CD4-positive, alpha-beta T cell treated with Interleukin-15 for 1 hour (primary cell): ENCODE measurements around the gene STYX.
"Not testable (repeated sequence)": the region's sequence is repeated elsewhere in the genome, so short reads cannot be mapped to it uniquely, and the experiment has no call there.

Source experiments
- DNase-seq: peaks from one replicate; pipeline ENCODE4 v3.0.0-alpha.2; 2020

The STYX gene

DNA sequence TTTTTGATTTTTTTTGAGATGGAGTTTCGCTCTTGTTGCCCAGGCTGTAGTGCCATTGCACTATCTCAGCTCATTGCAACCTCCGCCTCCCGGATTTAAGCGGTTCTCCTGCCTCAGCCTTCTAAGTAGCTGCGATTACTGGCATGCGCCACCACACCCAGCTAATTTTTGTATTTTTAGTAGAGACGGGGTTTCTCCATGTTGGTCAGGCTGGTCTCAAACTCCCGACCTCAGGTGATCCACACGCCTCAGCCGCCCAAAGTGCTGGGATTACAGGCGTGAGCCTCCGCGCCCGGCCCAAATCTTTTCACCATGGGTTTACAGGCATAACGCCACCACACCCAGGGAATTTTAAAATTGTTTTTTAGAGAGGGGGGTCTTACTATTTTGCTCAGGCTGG is 931 bp upstream of the STYX start:
- not testable (repeated sequence) for DNase-seq

DNA sequence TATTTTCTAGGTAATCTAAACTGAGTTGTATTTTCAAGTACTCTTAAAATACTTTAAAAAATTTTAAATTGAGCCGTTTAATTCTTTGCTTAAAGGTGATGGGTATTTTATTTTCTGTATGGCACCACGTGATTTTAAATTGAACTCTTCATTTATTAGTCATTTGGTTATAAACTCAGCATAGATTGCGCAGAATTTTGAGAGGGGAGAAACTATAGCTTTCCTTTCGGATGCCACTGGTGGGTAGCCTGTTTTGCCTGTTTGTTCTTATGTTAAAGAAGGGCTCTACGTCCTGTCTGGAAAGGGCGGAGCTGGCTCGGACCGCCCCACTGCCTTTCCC is 411 bp upstream of the STYX start:
- DNase-seq = no peak

DNA sequence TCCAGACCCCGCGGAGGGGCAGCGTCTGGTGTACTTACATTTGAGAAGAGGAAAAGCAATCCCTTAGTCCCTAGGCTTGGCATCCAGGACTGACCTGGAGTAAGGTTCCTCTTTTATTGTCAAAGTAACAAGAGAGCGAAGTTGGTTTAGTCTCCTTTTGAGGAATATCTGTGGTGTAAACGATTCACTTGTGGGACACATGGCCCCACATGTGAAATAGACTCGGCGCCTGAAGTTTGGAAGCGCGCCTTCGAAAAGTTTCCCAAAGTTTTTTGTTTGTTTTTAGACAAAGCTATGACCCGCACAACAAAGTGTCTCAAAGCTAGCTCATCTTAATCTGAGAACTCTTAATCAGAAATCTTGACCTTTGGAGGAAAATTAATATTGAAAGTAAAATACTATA is 744 bp downstream of the STYX start:
- no peak for DNase-seq

DNA sequence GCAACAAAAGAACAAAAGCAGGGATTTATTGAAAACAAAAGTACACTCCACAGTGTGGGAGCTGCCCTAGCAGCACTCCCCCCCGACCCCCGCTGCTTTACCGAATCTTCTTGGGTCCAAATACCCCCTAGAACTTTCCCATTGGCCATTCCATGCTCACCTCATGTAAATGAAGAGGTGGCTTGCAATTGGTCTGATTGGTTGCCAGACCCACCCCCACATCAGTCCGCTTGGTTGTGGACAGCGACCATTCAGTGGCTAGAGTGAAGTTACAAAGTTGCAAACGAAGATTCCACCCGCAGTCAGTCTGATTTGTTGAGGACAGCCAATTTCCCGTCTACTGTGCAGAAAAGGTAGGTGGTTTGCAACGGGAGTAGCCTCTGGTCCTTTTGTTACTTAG is 3.9 kb downstream of the STYX start:
- DNase-seq = no peak

DNA sequence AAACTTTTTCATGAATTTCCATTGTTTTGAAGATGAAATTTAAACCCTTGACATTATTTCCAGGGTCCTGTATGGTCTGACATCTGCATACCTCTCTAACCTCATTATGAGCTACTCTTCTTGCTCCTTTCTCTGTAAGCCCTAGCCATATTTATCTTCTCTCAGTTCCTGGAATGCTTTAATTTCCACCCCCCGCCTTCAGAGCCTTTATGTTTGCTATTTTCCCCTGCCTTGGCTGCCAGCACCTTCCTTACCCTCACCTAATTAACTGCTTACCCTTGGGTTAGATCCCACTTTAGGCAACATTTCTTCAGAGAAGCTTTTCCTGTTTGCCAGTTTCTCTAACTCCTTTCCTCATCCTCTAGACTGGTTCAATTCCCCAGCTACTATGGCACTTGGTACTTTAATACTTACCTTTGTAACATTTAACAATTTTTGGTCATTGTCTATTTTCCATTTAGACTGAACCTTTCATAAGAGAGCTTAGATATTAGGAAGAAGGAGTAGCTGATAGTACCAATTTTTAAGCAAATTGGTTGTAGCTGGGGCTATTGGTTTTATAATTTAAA is 6.0 kb downstream of the STYX start:
- DNase-seq = no peak

DNA sequence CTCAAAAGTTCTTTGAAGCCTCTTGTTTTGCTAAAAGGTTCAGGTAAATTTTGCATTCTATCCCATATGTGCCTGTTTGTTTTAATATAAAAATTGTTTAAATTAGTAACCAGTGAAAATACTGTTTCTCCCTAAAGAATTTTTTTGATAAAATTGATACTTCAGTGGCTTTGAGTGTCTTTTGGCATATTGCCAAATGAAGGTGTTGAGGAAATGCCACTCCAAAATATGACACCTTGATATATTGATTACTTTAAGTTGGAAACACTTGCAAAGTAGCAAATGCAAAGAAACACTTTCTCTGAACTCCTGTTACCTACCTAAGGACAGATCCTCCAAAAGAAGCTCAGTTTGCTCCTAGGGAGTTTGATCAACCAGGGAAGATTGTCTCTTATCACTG is 8.4 kb downstream of the STYX start:
- no peak for DNase-seq

DNA sequence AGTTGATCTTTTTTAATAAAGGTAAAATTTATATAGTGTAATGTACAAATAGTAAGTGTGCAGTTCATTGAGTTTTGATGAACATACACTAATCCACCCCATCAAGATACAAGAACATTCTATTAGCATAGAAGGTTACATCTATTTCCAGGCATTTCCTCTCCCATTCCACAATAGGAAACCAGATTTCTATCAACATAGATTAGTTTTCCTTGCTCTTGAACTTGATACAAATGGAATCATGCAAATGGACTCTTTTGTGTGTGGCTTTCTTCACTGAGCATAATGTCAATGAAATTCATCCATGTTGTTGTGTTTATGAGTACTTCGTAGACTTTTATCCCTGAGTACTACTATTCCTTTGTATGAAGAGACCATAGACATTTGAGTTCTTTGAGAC is 10.8 kb downstream of the STYX start:
- no peak for DNase-seq

DNA sequence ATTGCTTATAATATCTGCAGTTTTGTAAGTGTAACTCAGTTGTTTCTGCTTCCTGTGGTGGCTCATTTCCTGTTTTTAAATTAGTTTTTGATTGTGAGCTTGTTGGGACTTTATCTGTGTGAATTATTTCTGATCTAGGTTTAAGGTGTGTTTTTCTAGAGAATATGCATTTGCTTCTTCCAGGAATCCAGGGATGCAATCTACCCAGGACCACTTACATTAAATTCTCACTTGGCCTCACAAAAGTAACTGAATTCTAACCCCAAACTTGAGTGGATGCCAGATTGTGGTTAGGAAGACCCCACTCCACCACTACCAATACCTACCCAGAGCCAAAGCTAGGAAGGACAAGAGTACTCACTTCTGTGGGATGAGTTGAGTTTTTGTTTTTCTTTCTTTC is 11.9 kb downstream of the STYX start:
- DNase-seq = no peak

DNA sequence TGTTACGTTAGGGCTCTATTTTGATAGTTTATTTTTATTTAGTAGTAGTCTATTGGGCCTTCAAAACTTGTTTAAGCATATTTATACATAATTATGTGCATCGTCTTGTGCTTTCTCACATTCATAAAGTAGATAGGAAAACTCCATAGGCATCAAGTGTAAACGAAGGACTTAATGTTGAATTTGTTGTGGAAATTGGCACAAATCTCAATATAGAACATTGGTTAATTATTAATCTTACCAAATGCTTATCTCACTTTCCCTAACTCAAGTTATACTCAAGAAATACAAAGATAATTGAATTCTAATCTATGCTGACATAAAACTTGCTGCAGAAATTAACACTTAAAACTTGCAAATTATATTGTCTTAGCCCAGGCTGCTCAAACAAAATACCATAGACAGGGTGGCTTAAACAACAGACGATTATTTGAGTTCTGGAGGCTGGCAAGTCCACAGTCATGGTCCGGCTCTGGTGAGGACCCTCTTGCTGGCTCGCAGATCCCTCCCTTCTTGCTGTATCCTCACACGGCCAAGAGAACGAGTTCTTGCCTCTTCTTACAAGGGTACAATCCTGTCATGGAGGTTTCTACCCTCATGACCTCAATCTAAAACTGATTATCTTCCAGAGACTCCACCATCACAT is 18.8 kb downstream of the STYX start:
- DNase-seq = no peak

DNA sequence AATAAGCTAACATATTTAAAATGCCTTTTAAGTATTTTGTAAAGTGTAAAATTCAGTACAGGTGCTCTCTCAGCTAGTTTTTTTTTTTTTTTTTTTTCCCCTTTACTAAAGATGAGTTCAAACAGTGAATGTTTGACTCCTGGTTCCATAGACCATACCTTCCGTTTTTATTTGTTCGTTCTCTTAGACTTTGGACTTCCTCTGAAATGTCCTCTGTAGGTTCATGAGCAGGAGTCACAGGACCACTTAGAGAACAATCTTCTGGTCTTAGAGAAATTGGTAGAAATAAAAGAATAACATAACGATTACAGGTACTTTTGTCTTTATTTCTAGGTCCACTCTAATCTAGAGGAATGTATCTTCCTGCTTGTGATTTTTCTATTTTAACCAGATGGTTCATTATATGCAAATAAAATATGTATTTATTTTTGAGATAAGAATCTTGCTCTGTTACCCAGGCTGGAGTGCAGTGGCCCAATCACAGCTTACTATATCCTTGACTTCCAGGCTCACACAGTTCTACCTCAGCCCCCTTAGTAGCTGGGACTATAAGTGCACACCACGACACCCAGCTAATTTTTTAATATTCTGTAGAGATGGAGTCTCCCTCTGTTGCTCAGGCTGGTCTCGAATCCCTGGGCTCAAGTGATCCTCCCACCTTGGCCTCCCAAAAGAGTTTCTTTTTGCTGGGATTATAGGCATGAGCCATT is 25.8 kb downstream of the STYX start:
- no peak for DNase-seq

DNA sequence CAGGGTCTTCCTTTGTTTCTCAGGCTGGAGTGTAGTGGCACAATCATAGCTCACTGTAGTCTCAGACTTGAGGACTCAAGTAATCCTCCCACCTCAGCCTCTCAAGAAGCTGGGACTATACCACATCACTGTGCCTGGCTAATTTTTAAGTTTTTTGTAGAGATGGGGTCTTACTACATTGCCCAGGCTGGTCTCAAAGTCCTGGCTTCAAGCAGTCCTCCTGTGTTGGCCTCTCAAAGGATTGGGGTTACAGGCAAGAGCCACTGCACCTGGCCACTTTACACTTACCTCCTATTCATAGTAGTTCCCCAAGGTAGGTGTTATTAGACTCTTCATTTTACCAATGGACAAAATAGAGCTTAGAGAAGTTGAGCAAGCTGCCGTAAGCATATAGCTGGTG is 29.2 kb downstream of the STYX start:
- DNase-seq = no peak

DNA sequence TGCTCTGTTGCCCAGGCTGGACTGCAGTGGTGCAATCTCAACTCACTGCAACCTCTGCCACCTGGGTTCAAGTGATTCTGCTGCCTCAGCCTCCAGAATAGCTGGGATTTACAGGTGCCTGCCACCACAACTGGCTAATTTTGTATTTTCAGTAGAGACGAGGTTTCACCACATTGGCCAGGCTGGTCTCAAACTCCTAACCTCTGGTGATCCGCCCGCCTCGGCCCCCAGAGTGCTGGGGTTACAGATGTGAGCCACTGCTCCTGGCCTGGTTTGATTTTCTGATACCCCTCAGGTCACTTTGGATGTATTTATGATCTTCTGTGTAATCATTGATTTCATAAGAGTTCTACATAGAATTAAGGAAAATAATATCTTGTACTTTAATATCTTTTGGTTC is 33.0 kb downstream of the STYX start:
- DNase-seq = not testable (repeated sequence)

DNA sequence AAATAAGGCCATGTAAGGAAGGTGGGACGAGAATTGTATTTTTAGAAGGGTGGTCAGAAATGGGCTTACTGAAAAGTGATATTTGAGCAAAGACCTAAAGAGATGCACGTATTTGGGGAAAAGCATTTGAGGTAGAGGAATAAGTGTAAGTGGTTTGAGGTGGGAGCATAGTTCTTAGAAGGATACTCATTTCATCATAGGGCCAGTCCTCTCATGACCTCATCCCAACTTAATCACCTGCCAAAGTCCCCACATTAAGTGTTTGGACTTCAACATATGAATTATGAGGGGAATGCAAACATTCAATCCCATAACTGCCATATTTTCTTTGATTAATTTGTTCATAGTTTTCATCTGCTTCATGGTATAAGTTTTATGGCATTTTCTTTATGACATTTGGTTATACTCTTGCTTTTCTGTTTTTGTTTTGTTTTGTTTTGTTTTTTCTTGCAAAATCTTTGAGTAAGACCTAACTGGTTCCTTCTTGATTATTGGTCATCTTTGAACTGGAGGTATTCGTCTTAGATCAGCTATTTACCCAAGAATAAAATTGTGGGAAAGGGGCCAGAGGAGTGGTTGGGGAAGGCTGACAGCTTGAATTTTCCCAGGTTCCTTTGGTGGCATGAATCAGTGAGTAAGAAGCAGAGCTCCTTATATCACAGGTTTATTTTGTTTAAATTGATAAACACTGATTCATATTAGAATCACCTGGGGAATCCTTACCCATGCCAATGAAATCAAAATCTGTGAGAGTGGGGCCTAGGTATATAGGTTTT is 37.3 kb downstream of the STYX start:
- DNase-seq = no peak

DNA sequence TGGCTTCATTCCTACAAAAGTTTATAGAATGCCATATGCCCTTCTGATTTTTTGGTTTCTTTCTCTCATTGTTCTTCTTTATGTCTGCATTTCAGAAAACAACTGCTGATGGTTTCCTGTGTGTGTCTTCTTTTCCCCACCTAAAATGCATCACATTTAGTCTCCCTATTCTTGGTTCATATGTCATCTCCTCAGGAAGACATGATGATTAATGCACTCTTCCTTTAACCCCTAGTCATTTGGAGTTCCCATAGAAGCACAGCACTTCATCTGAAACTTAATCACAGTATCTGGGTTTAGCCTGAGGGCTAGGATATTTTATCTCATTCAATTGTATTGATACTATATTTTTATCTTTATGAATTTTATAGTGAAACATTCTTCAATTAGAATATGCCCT is 39.9 kb downstream of the STYX start:
- no peak for DNase-seq

DNA sequence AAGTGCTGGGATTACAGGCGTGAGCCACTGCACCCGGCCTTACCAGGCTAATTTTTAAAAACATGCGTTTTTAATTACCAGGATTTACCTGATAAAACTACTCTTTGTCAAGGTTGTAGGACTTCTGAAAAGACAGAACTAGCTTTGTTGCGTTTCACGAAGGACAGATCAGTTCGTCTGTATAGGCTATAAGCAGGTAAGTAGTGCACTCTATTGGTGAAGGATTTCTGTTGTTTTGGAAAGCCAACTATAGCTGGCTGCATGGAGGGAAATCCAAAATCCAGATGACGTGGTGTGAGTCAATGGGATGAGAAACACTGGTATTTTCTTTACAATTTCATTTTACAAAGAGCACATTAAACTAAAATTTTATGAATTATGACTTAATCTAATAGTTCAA is 46.9 kb downstream of the STYX start:
- no peak for DNase-seq

DNA sequence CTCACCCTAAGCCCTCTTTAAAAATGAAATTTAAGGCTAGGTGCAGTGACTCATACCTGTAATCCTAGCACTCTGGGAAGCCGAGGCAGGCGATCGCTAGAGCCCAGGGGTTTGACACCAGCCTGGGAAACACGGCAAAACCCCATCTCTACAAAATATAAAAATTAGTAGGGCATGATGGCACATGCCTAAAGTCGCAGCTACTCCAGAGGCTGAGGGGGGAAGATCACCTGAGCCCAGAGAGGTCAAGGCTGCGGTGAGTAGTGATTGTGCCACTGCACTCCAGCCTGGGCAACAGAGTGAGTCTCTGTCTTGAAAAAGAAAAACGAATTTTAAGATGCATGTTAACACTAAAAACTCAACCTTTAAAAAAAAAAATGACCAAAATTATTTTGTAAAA is 48.7 kb downstream of the STYX start:
- DNase-seq = no peak

DNA sequence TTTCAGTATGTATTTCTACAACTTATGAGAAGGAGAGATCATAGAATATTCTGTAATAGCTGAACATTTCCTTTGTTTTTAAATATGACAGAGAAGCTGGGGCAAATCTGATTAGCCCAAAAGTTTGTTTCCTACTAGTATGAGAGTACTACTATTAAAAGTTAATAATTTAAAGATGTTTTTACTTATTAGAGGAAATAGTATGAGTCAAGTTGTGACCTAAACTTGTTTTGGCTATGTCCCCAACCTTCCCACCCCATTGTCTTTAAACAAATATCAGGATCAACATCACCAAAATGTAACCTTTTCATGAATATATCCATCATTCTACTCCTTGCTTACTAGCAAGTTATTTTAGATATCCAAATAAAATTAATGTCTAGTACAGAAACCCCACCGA is 50.9 kb downstream of the STYX start:
- no peak for DNase-seq

DNA sequence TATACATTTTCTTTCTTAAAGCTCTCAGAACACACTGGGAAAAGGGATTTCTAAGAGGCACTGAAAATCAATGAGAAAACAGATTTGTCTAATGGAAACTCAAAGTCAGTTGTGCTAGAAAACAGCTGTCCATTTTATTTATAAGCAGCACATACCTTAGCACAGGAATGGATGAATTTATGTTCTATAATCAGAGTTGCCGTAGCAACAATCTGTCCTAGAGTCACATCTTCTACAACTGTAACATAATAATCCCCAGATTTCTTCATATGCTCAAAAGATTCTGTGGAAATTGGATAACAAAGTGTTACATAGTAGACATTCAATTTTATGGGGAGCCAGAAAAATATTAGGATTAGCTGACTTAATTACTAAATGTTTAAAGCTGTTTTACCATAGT is 51.7 kb downstream of the STYX start:
- DNase-seq = no peak

DNA sequence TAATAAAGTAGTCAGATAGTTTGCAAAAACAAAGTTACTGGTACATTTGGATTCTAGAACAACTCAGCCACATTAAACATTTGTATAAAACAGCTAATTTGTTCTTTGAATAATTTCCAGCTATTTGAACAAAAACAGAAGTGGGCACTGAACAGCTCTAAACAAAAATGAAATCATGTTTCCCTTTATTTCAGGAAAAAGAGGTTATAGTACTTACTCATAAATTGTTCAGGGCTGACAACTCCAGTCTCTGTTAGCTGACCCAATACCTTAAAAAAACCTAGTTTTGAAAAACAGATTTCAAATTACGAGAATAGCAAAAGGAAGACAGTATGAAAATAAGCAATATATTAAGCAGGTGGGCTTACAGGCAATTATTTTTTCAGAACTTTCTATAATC is 53.2 kb downstream of the STYX start:
- DNase-seq = no peak

DNA sequence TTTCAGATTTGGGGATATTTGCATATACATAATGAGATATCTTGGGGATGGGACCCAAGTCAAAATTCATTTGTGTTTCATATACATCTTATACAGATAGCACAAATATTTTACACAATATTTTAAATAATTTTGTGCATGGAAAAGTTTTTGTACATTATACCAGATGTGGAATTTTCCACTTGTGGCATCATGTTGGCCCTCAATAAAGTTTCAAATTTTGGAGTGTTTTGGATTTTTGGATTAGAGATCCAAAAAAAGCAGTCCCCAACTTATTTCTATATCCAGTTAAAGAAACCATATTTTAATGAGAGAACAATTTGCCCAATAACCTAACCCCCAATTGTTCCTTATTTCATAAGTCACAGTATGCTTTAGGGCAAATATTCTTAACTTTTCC is 56.9 kb downstream of the STYX start:
- DNase-seq = no peak

DNA sequence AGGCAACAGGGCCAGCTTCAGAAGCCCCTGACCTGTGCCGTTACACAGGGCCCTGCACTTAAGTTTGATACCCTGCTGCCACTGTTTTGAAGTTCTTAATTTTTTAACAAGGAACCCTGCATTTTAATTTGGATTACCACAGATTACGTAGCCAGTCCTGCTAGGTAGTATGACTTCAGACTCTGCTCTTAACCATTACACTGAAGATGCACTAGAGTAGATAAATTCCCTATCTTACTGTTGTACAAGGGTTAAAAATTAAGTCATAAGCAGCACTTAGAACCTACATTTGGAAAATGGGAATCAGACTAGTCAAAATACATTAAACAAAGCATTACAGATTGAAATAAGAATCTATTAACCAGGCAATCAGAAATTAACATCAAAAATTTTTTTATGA is 59.2 kb downstream of the STYX start:
- DNase-seq = no peak

DNA sequence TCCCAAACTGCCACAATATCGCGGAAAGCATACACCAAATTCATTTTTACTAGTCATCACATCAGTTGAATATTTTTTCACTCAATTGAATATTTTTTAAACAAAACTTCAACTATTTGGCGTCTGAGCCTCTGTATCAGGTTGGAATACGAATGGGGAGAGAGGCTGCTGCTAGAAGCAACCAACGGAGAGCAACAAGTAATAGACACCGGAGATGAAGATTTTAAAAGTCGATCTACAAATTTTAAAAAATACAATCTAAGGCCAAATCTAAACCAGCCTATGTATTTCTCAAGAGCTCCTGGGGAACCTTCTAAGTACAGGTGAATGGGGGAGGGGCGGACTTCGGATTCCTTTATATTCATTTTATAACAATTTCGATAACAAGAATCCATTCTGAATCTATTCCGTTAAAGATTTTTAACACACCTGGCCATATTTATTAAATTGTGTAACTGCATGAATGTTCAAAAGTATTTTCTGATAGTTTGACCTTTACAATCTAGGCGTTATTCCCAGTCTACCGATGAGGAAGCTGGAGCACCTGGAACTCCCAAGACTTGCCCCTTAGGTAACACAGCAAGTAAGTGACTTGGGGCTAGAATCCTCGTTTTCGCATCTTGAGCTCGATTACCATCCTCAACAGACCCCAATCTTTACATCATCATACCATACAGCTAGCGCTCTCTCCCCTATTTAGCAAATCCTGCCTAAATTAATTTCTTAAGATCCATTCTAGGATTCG is 60.2 kb downstream of the STYX start:
- DNase-seq = no peak

DNA sequence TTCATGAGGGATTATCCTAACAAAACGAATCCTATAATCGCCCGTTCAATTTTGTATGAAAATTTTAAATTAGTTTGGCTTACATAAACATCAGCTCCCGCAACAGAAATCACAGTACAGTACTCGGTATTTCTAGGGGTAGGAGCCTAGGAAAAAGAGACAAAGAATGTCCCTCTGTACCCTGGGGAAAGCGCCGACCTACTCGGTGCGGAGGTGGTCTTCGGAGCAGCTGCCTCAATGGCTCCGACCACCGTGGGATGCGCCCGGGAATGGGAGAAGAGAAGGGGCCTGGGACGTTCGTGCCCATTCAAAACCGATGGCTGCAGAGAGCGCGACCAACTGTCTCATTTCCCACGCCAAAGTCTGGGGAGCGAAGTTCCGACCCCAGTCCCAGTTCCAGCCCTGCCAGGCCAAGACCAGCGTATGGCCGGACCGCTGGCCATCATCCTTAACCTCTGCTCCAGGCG is 60.8 kb downstream of the STYX start:
- no peak for DNase-seq
